K562 (cell line): ENCODE data around the gene ANXA8. TPM values are rescaled to one million over a fixed set of nuclear protein-coding genes. Genes with fewer than 3 reads are reported as not detected.
"Not testable (repeated sequence)": the region's sequence is repeated elsewhere in the genome, so short reads cannot be mapped to it uniquely, and the experiment has no call there.

Experiments used
- ATAC-seq: fragments of 200-7000 bp; cut with Tn5 transposase; 3 replicates; pipeline ENCODE4 v1.9.1; 2020; ENCODE audit warnings: moderate library complexity
- BruUV-seq: library from RNA; stranded (reverse); fragments of 400-500 nt; replicated peaks from 2 replicates; lab custom pipeline; 2021; lab: Mats Ljungman, UMichigan
- CTCF ChIA-PET: fragments of 300-600 bp; formaldehyde crosslinking; extraction: SDS; loops from one replicate; lab custom pipeline; 2021; ENCODE audit warnings: low intra/inter-chr PET ratio; lab: Yijun Ruan, JAX
- POLR2A ChIA-PET: fragments of 300-600, 350-650 bp; sonication (Branson Sonifier 250); formaldehyde crosslinking; extraction: SDS; loops from one replicate; lab custom pipeline; 2021; ENCODE audit warnings: antibody characterized with exemption, inconsistent platforms; lab: Yijun Ruan, JAX
- DNase-seq, 4 experiments: peaks; one replicate each; pipeline versions ENCODE4 v3.0.0 to v3.0.0-alpha.2; 2011 to 2018; ENCODE audit warnings: low spot score in 3 of 4, mixed read lengths in 3 of 4; ENCODE audit errors: extremely low read depth in 1 of 4
- FAIRE-seq: peaks from 2 replicates; lab custom pipeline; 2011; peaks lifted over from hg19 to GRCh38; lab: Jason Lieb, UNC
- H2AFZ ChIP-seq: 2 replicates; pipeline ENCODE4 v1.6.0; 2011; ENCODE audit warnings: low read depth, low read length, control low read depth, inconsistent platforms
- H3K27ac ChIP-seq: fragments of 200-600 bp; 3 replicates; pipeline ENCODE4 v1.8.0; 2011; ENCODE audit warnings: low read depth, mild to moderate bottlenecking, control low read depth, inconsistent platforms, low read length, moderate library complexity, mixed read lengths; ENCODE audit errors: extremely low read depth
- H3K27me3 ChIP-seq, 2 experiments: fragments of 300-600 bp in 1 of 2; 2 replicates in 1 of 2; 3 replicates in 1 of 2; pipeline versions ENCODE4 v1.6.0 to v1.8.0; 2011; ENCODE audit warnings: inconsistent platforms in 2 of 2, low read length in 2 of 2, mild to moderate bottlenecking in 1 of 2, mixed read lengths in 1 of 2, moderate library complexity in 1 of 2; ENCODE audit not compliant: control insufficient read depth in 2 of 2, insufficient read depth in 2 of 2
- H3K36me3 ChIP-seq: fragments of 300-600 bp; 3 replicates; pipeline ENCODE4 v1.8.0; 2011; ENCODE audit warnings: mild to moderate bottlenecking, low read length, inconsistent platforms; ENCODE audit not compliant: control insufficient read depth, insufficient read depth
- H3K4me1 ChIP-seq, 2 experiments: fragments of 200-600 bp in 1 of 2; replicated peaks in 1 of 2; 2 replicates in 1 of 2; 3 replicates in 1 of 2; pipeline versions ENCODE4 v1.5.1 to v1.8.0; 2011; ENCODE audit warnings: inconsistent platforms in 2 of 2, low read length in 2 of 2, mild to moderate bottlenecking in 1 of 2, mixed read lengths in 1 of 2, moderate library complexity in 1 of 2; ENCODE audit not compliant: control insufficient read depth in 2 of 2, insufficient read depth in 2 of 2
- H3K4me2 ChIP-seq: 2 replicates; pipeline ENCODE4 v1.6.1; 2011; ENCODE audit warnings: low read length, control low read depth, inconsistent platforms, mixed read lengths; ENCODE audit not compliant: insufficient read depth
- H3K4me3 ChIP-seq: fragments of 200-600 bp; sonication (generic), shearing (Covaris generic); 2 replicates; pipeline ENCODE4 v1.5.1; 2016; ENCODE audit warnings: control low read depth, inconsistent platforms
- H3K79me2 ChIP-seq: fragments of 200-600 bp; 3 replicates; pipeline ENCODE4 v1.8.0; 2011; ENCODE audit warnings: low read length, inconsistent platforms; ENCODE audit not compliant: control insufficient read depth, insufficient read depth
- H3K9ac ChIP-seq, 2 experiments: 2 replicates each; pipeline versions ENCODE4 v1.6.0 to v1.6.1; 2011; ENCODE audit warnings: low read depth in 2 of 2, low read length in 2 of 2, control low read depth in 1 of 2, inconsistent platforms in 1 of 2, mild to moderate bottlenecking in 1 of 2, mixed read lengths in 1 of 2; ENCODE audit not compliant: insufficient read depth in 1 of 2
- H3K9me1 ChIP-seq: one replicate; pipeline ENCODE4 v1.6.0; 2011; ENCODE audit warnings: inconsistent platforms, mild to moderate bottlenecking, low read length, moderate library complexity; ENCODE audit not compliant: control insufficient read depth, insufficient read depth
- H3K9me3 ChIP-seq: replicated peaks from 2 replicates; pipeline ENCODE4 v1.5.1; 2011; ENCODE audit warnings: low read depth, low read length, inconsistent platforms; ENCODE audit not compliant: control insufficient read depth, insufficient read depth
- H4K20me1 ChIP-seq: replicated peaks from 2 replicates; pipeline ENCODE4 v1.6.1; 2011; ENCODE audit warnings: low read length, inconsistent platforms, mixed read lengths; ENCODE audit not compliant: control insufficient read depth, insufficient read depth
- BACH1 ChIP-seq: fragments of 200-800 bp; sonication (Bioruptor generic); IDR thresholded peaks from 2 replicates; pipeline ENCODE4 v1.6.1; 2016; ENCODE audit warnings: missing genetic modification characterization, missing compliant biosample characterization
- CC2D1A ChIP-seq: fragments of 450-650 bp; IDR thresholded peaks from 2 replicates; pipeline ENCODE4 v1.6.1; 2017; ENCODE audit warnings: mild to moderate bottlenecking
- CEBPG ChIP-seq, 3 experiments: fragments of 200-800 bp in 1 of 3; sonication (Bioruptor generic) in 1 of 3; sonication (generic) in 1 of 3; formaldehyde crosslinking in 1 of 3; IDR thresholded peaks in 2 of 3; conservative IDR thresholded peaks in 1 of 3; 2 replicates each; pipeline versions ENCODE4 v1.6.1 to v1.8.0; 2016 to 2022; ENCODE audit warnings: missing compliant biosample characterization in 2 of 3, missing genetic modification characterization in 2 of 3, mild to moderate bottlenecking in 1 of 3, missing genetic modification reagents in 1 of 3
- ETV1 ChIP-seq: fragments of 450-650 bp; conservative IDR thresholded peaks from 2 replicates; pipeline ENCODE4 v1.6.1; 2016; ENCODE audit warnings: missing genetic modification characterization, control low read depth, low read depth, missing compliant biosample characterization
- PHB2 ChIP-seq: fragments of 450-650 bp; IDR thresholded peaks from 2 replicates; pipeline ENCODE4 v1.6.1; 2017; ENCODE audit warnings: low read depth
- ZNF354B ChIP-seq: fragments of 250-450 bp; sonication (Bioruptor Pico); IDR thresholded peaks from 2 replicates; pipeline ENCODE4 v1.4.0; 2020
- ZNF668 ChIP-seq: fragments of 250-450 bp; sonication (Bioruptor Pico); IDR thresholded peaks from 2 replicates; pipeline ENCODE4 v1.8.0; 2022; ENCODE audit warnings: mild to moderate bottlenecking, inconsistent platforms
- WGBS: fragments of 100-300 bp; shearing (Covaris generic); methylation state at CpG from one replicate; pipeline ENCODE4 v1.1.6; 2016; ENCODE audit warnings: low coverage, mixed read lengths; ENCODE audit not compliant: insufficient coverage; ENCODE audit errors: missing lambda C conversion rate; 5-methylcytosine and 5-hydroxymethylcytosine counted together
- in situ Hi-C: fragments of 300-500 bp; cut with MboI; formaldehyde crosslinking; loops from 4 replicates; pipeline ENCODE4 v1.15.0; 2018; ENCODE audit warnings: inconsistent platforms, mixed read lengths
- intact Hi-C: fragments of 100-400 bp; cut with micrococcal nuclease; formaldehyde crosslinking; loops from 2 replicates; pipeline ENCODE4 v1.14.2; 2022
- polyA plus RNA-seq, 8 experiments: library from polyadenylated mRNA; depleted of rRNA in 4 of 8; stranded (reverse) in 5 of 8; unstranded in 3 of 8; fragments of >200 nt; fragmentation: Nextera tagmentation in 2 of 8; fragmentation: Illumina TruSeq in 1 of 8; extraction: Ambion mirVana in 2 of 8; extraction: Trizol in 1 of 8; gene quantifications; 2 replicates each; pipeline versions ENCODE4 v1.2.1 to v1.2.3, GENCODE V29; 2011 to 2014; ENCODE audit warnings: inconsistent platforms in 1 of 8, missing spikeins in 1 of 8
- total RNA-seq, 7 experiments: library from RNA; depleted of rRNA in 6 of 7; stranded (reverse); fragments of >200 nt in 6 of 7; fragmentation: Illumina TruSeq in 2 of 7; extraction: Trizol in 2 of 7; gene quantifications; 2 replicates each; pipeline versions ENCODE4 v1.2.1 to v1.2.3, GENCODE V29; 2011 to 2021; ENCODE audit warnings: low replicate concordance in 1 of 7
- TF ChIP-seq, protein P1 (sequence below), 2 experiments: IDR thresholded peaks; 2 replicates each; pipeline ENCODE4 v1.6.1; 2011; ENCODE audit warnings: borderline replicate concordance in 1 of 2, control low read depth in 1 of 2, low read depth in 1 of 2, low read length in 1 of 2, mild to moderate bottlenecking in 1 of 2, mixed read lengths in 1 of 2, moderate library complexity in 1 of 2; ENCODE audit not compliant: insufficient read depth in 1 of 2, insufficient read length in 1 of 2, poor library complexity in 1 of 2, severe bottlenecking in 1 of 2; ENCODE audit errors: extremely low read depth in 1 of 2

The ANXA8 gene
- total and polyA plus RNA-seq, 9 of the 15 experiments (the other 6 are each of a cell fraction or from before 2014, with no cell fraction given) = not detected

DNA sequence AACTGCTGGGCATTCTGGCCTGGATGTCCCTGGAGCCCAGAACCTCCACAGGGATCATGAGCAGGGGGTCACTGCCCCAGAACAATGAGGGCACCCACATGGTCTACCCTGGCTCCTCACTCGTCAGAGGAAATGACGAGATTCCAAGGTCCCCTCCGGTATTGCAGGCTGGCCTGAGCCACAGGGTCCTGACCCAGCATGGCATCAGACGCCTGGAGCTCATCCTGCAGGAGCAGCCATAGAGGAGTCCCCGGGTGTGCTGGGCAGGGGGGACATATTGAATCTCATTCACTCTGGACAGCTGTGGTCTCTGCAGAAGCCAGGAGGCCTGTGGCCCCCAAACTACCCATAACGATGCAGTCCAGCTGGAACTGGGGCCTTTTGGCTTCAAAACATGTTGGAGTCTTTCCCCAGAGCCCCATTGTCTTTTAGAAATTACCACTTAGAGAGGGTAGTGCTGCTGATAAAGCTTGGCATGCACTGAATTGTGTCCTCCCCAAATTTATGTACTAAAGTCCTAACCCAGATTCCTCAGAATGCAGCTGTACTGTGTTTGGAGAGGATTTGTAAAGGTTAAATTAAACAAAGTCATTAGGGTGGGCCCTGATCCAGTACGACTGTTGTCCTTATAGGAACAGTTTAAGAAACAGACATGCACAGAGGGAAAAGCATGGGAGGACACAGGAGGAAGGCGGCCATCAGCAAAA is 27.7 kb downstream of the ANXA8 start:
- CTCF ChIA-PET = no interaction called here
- Histone ChIP-seq H3K27me3 (peaks cover 20 to 47% of the 10 kb centered on the region in 2 experiments; a peak in 4 of 5 replicates), H3K36me3 (no peaks in the 10 kb centered on the region), H3K9me3 (no peaks in the 10 kb centered on the region), H3K79me2 (no peaks in the 10 kb centered on the region), H3K27ac (no peak overlapping the region), H2AFZ (no peak overlapping the region), H3K4me2 (no peak overlapping the region), H3K4me1 (peaks cover 0 to 10% of the 10 kb centered on the region in 2 experiments; a peak in 1 of 5 replicates), H3K9ac (no peak overlapping the region; a peak in 1 of 4 replicates), H4K20me1 (no peaks in the 10 kb centered on the region; the same call in 1 of the 2 replicates), H3K4me3 (no peak overlapping the region), H3K9me1 (no peaks in the 10 kb centered on the region)
- DNase-seq = peak in 1 of 4 experiments; percentile 1
- intact Hi-C loops (no loop called here), in situ Hi-C loops (no loop called here)
- WGBS = 1% methylated on average over 8 of the region's 8 CpGs
- no peak for FAIRE-seq
- POLR2A ChIA-PET = no interaction called here
- TF ChIP-seq ZNF354B (CRISPR knock-in tag) (no peak), PHB2 (no peak), BACH1 (no peak), ETV1 (no peak), CC2D1A (no peak), ZNF668 (CRISPR knock-in tag) (no peak), CEBPG (CRISPR knock-in tag; IDR thresholded peaks at IDR 0.05) (no peak), CEBPG (tag; conservative IDR thresholded peaks at IDR 0.05 in 1 of 2, IDR thresholded peaks at IDR 0.05 in 1 of 2) (no peak)
- TF ChIP-seq, protein P1, sequence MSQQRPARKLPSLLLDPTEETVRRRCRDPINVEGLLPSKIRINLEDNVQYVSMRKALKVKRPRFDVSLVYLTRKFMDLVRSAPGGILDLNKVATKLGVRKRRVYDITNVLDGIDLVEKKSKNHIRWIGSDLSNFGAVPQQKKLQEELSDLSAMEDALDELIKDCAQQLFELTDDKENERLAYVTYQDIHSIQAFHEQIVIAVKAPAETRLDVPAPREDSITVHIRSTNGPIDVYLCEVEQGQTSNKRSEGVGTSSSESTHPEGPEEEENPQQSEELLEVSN (IDR thresholded peaks at IDR 0.05; ENCODE audit: borderline replicate concordance in 1 of 2, extremely low read depth in 1 of 2, insufficient read depth in 1 of 2, insufficient read length in 1 of 2, low read depth in 1 of 2, low read length in 1 of 2, poor library complexity in 1 of 2, severe bottlenecking in 1 of 2) = no peak
- no TSS peak for BruUV-seq
- no peak for ATAC-seq

DNA sequence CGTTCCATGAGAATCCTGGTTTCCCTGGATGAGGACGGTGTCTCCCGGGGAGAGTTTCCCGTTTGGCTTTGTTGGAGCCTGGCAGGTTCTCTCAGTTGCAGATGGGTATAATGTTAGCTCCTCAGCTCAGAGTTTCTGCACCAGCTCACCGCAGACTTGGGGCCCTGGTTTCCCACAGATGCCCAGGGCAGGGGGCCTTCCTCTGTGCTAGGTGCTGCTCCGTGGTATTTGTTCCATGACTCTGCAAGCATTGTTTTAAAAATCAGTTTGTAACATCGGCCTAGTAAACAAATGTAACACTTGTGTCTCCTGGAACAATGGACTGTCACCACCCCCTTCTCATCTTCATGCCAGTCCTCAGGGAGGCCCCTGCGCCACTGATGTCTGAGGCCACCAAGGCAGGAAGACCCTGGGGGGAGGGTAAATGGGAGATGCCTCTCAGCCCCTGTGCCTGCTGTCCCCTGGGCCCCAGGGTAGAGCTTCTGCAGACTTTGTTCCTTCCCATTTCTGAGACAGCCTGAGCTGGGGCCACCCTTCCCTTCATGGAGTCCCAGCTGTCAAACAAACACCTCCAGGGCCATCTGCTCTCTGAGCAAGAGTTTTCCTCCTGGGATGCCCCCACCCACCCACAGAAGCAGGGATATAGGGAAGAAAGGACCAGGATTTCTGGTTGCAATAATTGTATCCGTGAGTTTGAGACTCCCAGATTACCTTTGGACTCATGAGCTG is 28.4 kb downstream of the ANXA8 start:
- H3K27me3 ChIP-seq = peaks cover 21 to 54% of the 10 kb centered on the region in 2 experiments; a peak in 4 of 5 replicates
- CTCF ChIA-PET, H4K20me1 ChIP-seq, H3K27ac ChIP-seq, intact Hi-C loops, H3K36me3 ChIP-seq, H3K4me2 ChIP-seq, H3K9ac ChIP-seq, in situ Hi-C loops, H3K4me1 ChIP-seq, H3K79me2 ChIP-seq, H3K4me3 ChIP-seq, H3K9me1 ChIP-seq, ATAC-seq, H2AFZ ChIP-seq, POLR2A ChIA-PET, H3K9me3 ChIP-seq, FAIRE-seq, BruUV-seq: not testable (repeated sequence)
- peak in 1 of 4 experiments; percentile 2 for DNase-seq
- WGBS = 3% methylated on average over 9 of the region's 9 CpGs
